H1 (cell line): ENCODE results near the gene LRRC56. TPM values are rescaled to one million over a fixed set of nuclear protein-coding genes. Genes with fewer than 3 reads are reported as not detected.
A peak's percentile ranks its signal among the peaks of the same experiment; 100 is the strongest.

Experiments used
- CTCF ChIA-PET: fragments of 300-600 bp; sonication (Branson Sonifier 250); formaldehyde crosslinking; loops from one replicate; lab custom pipeline; 2021; ENCODE audit not compliant: partially characterized antibody; lab: Charles Lee
- POLR2A ChIA-PET: fragments of 300-600 bp; sonication (Branson Sonifier 250); formaldehyde crosslinking; loops from one replicate; lab custom pipeline; 2021; ENCODE audit warnings: inconsistent platforms; ENCODE audit not compliant: partially characterized antibody; lab: Charles Lee
- DNase-seq, 2 experiments: peaks; one replicate each; pipeline versions ENCODE4 v3.0.0 to v3.0.0-alpha.2; 2010 to 2022; ENCODE audit warnings: low spot score in 2 of 2, low read depth in 1 of 2, mixed read lengths in 1 of 2
- FAIRE-seq: peaks from 2 replicates; lab custom pipeline; 2011; peaks lifted over from hg19 to GRCh38; lab: Jason Lieb, UNC
- H2AFZ ChIP-seq: 2 replicates; pipeline ENCODE4 v1.8.1; 2012; ENCODE audit warnings: low read length, inconsistent platforms
- H2AK5ac ChIP-seq: 2 replicates; pipeline ENCODE4 v1.6.1; 2013; ENCODE audit warnings: low read depth, low read length
- H2BK120ac ChIP-seq: replicated peaks from 2 replicates; pipeline ENCODE3; 2013; ENCODE audit warnings: low read depth, low read length, inconsistent platforms
- H2BK12ac ChIP-seq: 2 replicates; pipeline ENCODE4 v1.6.1; 2013; ENCODE audit warnings: low read depth, low read length
- H2BK15ac ChIP-seq: 2 replicates; pipeline ENCODE4 v1.6.1; 2013; ENCODE audit warnings: low read length
- H2BK20ac ChIP-seq: 2 replicates; pipeline ENCODE4 v1.6.1; 2013; ENCODE audit warnings: low read length
- H2BK5ac ChIP-seq: 2 replicates; pipeline ENCODE4 v1.6.1; 2013; ENCODE audit warnings: low read depth, low read length
- H3K14ac ChIP-seq: 2 replicates; pipeline ENCODE4 v1.6.1; 2013; ENCODE audit warnings: inconsistent platforms; ENCODE audit not compliant: insufficient read length
- H3K18ac ChIP-seq: 2 replicates; pipeline ENCODE4 v1.6.1; 2013; ENCODE audit warnings: low read length; ENCODE audit errors: extremely low read depth
- H3K23ac ChIP-seq: 2 replicates; pipeline ENCODE4 v1.6.1; 2013; ENCODE audit warnings: inconsistent platforms; ENCODE audit not compliant: insufficient read length
- H3K23me2 ChIP-seq: 2 replicates; pipeline ENCODE4 v1.6.1; 2013; ENCODE audit warnings: low read depth, low read length
- H3K27ac ChIP-seq: 2 replicates; pipeline ENCODE4 v1.6.1; 2011; ENCODE audit warnings: low read depth, low read length, inconsistent platforms
- H3K27me3 ChIP-seq, 4 experiments: replicated peaks in 1 of 4; 1 replicate in 1 of 4; 2 replicates in 3 of 4; pipeline versions ENCODE4 v1.6.1 to v1.8.1; 2011 to 2013; ENCODE audit warnings: low read length in 3 of 4, mild to moderate bottlenecking in 3 of 4, inconsistent platforms in 2 of 4, mixed read lengths in 2 of 4, moderate library complexity in 1 of 4; ENCODE audit not compliant: control insufficient read depth in 3 of 4, insufficient read depth in 3 of 4; ENCODE audit errors: extremely low read depth in 1 of 4
- H3K36me3 ChIP-seq, 4 experiments: 2 replicates each; pipeline versions ENCODE4 v1.6.1 to v1.8.1; 2011 to 2013; ENCODE audit warnings: mild to moderate bottlenecking in 4 of 4, low read length in 3 of 4, moderate library complexity in 2 of 4, control low read depth in 1 of 4, inconsistent platforms in 1 of 4; ENCODE audit not compliant: insufficient read depth in 4 of 4, control insufficient read depth in 2 of 4
- H3K4ac ChIP-seq: replicated peaks from 2 replicates; pipeline ENCODE3; 2013; ENCODE audit warnings: low read length, low read depth, mixed read lengths, inconsistent platforms; ENCODE audit not compliant: insufficient read length
- H3K4me1 ChIP-seq, 4 experiments: replicated peaks in 1 of 4; 1 replicate in 1 of 4; 2 replicates in 3 of 4; pipeline versions ENCODE4 v1.6.1 to v1.8.1; 2011 to 2013; ENCODE audit warnings: low read length in 3 of 4, inconsistent platforms in 2 of 4, mixed read lengths in 1 of 4; ENCODE audit not compliant: insufficient read depth in 4 of 4, control insufficient read depth in 3 of 4
- H3K4me2 ChIP-seq, 2 experiments: 2 replicates each; pipeline versions ENCODE4 v1.6.1 to v1.8.1; 2011 to 2013; ENCODE audit warnings: low read depth in 2 of 2, low read length in 2 of 2, control low read depth in 1 of 2, inconsistent platforms in 1 of 2, mild to moderate bottlenecking in 1 of 2; ENCODE audit not compliant: insufficient read depth in 1 of 2
- H3K4me3 ChIP-seq, 4 experiments: fragments of 200-600, 300-600 bp in 1 of 4; sonication (generic), shearing (Covaris generic), sonication (Bioruptor Twin) in 1 of 4; 2 replicates each; pipeline versions ENCODE4 v1.5.1 to v1.8.1; 2011 to 2016; ENCODE audit warnings: low read length in 4 of 4, low read depth in 3 of 4, control low read depth in 2 of 4, inconsistent platforms in 2 of 4, mild to moderate bottlenecking in 2 of 4, mixed read lengths in 1 of 4, moderate library complexity in 1 of 4; ENCODE audit not compliant: insufficient read depth in 2 of 4; ENCODE audit errors: extremely low read depth in 1 of 4
- H3K56ac ChIP-seq: replicated peaks from 2 replicates; pipeline ENCODE3; 2013; ENCODE audit warnings: low read depth, mild to moderate bottlenecking, mixed read lengths, low read length, inconsistent platforms; ENCODE audit not compliant: insufficient read length
- H3K79me1 ChIP-seq: 2 replicates; pipeline ENCODE4 v1.6.1; 2013; ENCODE audit warnings: low read depth, low read length, control low read depth
- H3K79me2 ChIP-seq, 2 experiments: 2 replicates each; pipeline versions ENCODE4 v1.6.1 to v1.8.1; 2012 to 2013; ENCODE audit warnings: low read length in 2 of 2, mild to moderate bottlenecking in 2 of 2, inconsistent platforms in 1 of 2; ENCODE audit not compliant: insufficient read depth in 2 of 2, control insufficient read depth in 1 of 2
- H3K9ac ChIP-seq, 4 experiments: replicated peaks in 1 of 4; 1 replicate in 1 of 4; 2 replicates in 3 of 4; pipeline versions ENCODE4 v1.6.1 to v1.8.1; 2011 to 2013; ENCODE audit warnings: low read depth in 3 of 4, low read length in 3 of 4, control low read depth in 2 of 4, mild to moderate bottlenecking in 2 of 4, moderate library complexity in 2 of 4, inconsistent platforms in 1 of 4; ENCODE audit errors: extremely low read depth in 1 of 4
- H3K9me3 ChIP-seq, 2 experiments: 2 replicates each; pipeline versions ENCODE4 v1.6.1 to v1.8.1; 2012 to 2013; ENCODE audit warnings: mild to moderate bottlenecking in 2 of 2, moderate library complexity in 2 of 2, control low read depth in 1 of 2, inconsistent platforms in 1 of 2, low read depth in 1 of 2, low read length in 1 of 2, mixed read lengths in 1 of 2; ENCODE audit not compliant: insufficient read depth in 2 of 2
- H4K20me1 ChIP-seq, 2 experiments: replicated peaks in 1 of 2; 2 replicates each; pipeline versions ENCODE3 to v1.8.1; 2011 to 2013; ENCODE audit warnings: inconsistent platforms in 2 of 2, low read length in 2 of 2, mild to moderate bottlenecking in 1 of 2; ENCODE audit not compliant: insufficient read depth in 2 of 2, control insufficient read depth in 1 of 2
- H4K5ac ChIP-seq: 2 replicates; pipeline ENCODE4 v1.6.1; 2013; ENCODE audit warnings: low read length, low read depth, mixed read lengths, inconsistent platforms; ENCODE audit not compliant: insufficient read length
- H4K8ac ChIP-seq: 2 replicates; pipeline ENCODE4 v1.8.0; 2013; ENCODE audit warnings: mild to moderate bottlenecking, moderate library complexity, low read length, inconsistent platforms; ENCODE audit not compliant: insufficient read depth; ENCODE audit errors: extremely low read depth
- H4K91ac ChIP-seq: replicated peaks from 2 replicates; pipeline ENCODE3; 2013; ENCODE audit warnings: low read length, mixed read lengths, inconsistent platforms; ENCODE audit not compliant: insufficient read length
- ASH2L ChIP-seq: fragments of 200-600, 300-600 bp; sonication (generic); IDR thresholded peaks from one replicate; pipeline ENCODE4 v1.7.1; 2017; ENCODE audit warnings: low read length
- BRCA1 ChIP-seq: IDR thresholded peaks from 2 replicates; pipeline ENCODE4 v1.6.1; 2012; ENCODE audit warnings: low read depth, low read length, improper control_type of control experiment
- CBX5 ChIP-seq: fragments of 300-800, 300-1000 bp; sonication (generic); IDR thresholded peaks from 2 replicates; pipeline ENCODE4 v1.7.1; 2016; ENCODE audit warnings: antibody characterized with exemption, low read length, low read depth
- EP300 ChIP-seq, 2 experiments: IDR thresholded peaks; 1 replicate in 1 of 2; 2 replicates in 1 of 2; pipeline ENCODE4 v1.6.1; 2011 to 2012; ENCODE audit warnings: low read depth in 2 of 2, low read length in 2 of 2, mild to moderate bottlenecking in 2 of 2, borderline replicate concordance in 1 of 2, inconsistent platforms in 1 of 2, moderate library complexity in 1 of 2
- HDAC6 ChIP-seq: IDR thresholded peaks from one replicate; pipeline ENCODE4 v1.7.1; 2012; ENCODE audit warnings: low read depth, mild to moderate bottlenecking, inconsistent platforms, low read length, moderate library complexity
- NANOG ChIP-seq: IDR thresholded peaks from 2 replicates; pipeline ENCODE4 v1.6.1; 2011; ENCODE audit warnings: low read length, low read depth, mild to moderate bottlenecking, inconsistent platforms; ENCODE audit not compliant: insufficient read depth, poor library complexity, severe bottlenecking
- NRF1 ChIP-seq: IDR thresholded peaks from 2 replicates; pipeline ENCODE4 v1.6.1; 2011; ENCODE audit warnings: mild to moderate bottlenecking, low read depth, low read length, improper control_type of control experiment
- POU5F1 ChIP-seq: IDR thresholded peaks from 2 replicates; pipeline ENCODE4 v1.6.1; 2011; ENCODE audit warnings: low read depth, mild to moderate bottlenecking, low read length, moderate library complexity
- RFX5 ChIP-seq: IDR thresholded peaks from 2 replicates; pipeline ENCODE4 v1.6.1; 2011; ENCODE audit warnings: low read depth, low read length, improper control_type of control experiment, borderline replicate concordance
- WGBS, 2 experiments: shearing (Covaris generic) in 1 of 2; methylation state at CpG; one replicate each; pipeline versions ENCODE4 v1.1.6 to v1.1.7; 2013 to 2015; ENCODE audit warnings: low lambda C conversion rate in 2 of 2, mixed read lengths in 2 of 2, inconsistent platforms in 1 of 2, low coverage in 1 of 2, missing lambda C conversion rate in 1 of 2; ENCODE audit not compliant: insufficient replicate concordance in 2 of 2, insufficient coverage in 1 of 2, insufficient read length in 1 of 2; ENCODE audit errors: extremely low coverage in 1 of 2, missing lambda C conversion rate in 1 of 2; 5-methylcytosine and 5-hydroxymethylcytosine counted together
- polyA plus RNA-seq, 7 experiments: library from polyadenylated mRNA; depleted of rRNA in 3 of 7; stranded (reverse) in 5 of 7; unstranded in 2 of 7; fragments of >200 nt in 5 of 7; fragments of 200-250 nt in 2 of 7; gene quantifications; 1 replicate in 5 of 7; 2 replicates in 1 of 7; 4 replicates in 1 of 7; pipeline versions ENCODE4 v1.2.1 to v1.2.3, GENCODE V29; 2011 to 2013; ENCODE audit warnings: missing spikeins in 2 of 7, mixed read lengths in 2 of 7
- total RNA-seq: library from RNA; stranded (reverse); fragmentation: NEBNext Ultra II Directional; extraction: Animal tissue kit (Norgen Biotek cat#: 25700); gene quantifications from 2 replicates; pipeline ENCODE4 v1.2.1, GENCODE V29; 2021

Gene LRRC56
- total and polyA plus RNA-seq, 2 of the 8 experiments (the other 6 are each of a cell fraction or from before 2014, with no cell fraction given): 0.94 to 1.9 TPM

- Histone ChIP-seq H3K79me1 (peaks cover 6% of the 10 kb centered on the region; the same call in 1 of the 2 replicates), H2BK5ac (peak overlapping the region; percentile 61; the same call in 1 of the 2 replicates), H3K79me2 (peaks cover under 1 to 1% of the 10 kb centered on the region in 2 experiments; a peak in 3 of 4 replicates), H3K36me3 (no peaks in the 10 kb centered on the region), H3K23ac (no peak overlapping the region), H3K14ac (no peak overlapping the region), H3K4ac (no peak overlapping the region), H2BK15ac (peak overlapping the region; percentile 34; the same call in 1 of the 2 replicates), H2BK120ac (no peak overlapping the region), H4K5ac (no peak overlapping the region), H3K23me2 (peaks cover 13% of the 10 kb centered on the region), H3K18ac (no peak overlapping the region; the same call in 1 of the 2 replicates), H3K27me3 (peaks cover 8 to 17% (median 14%) of the 10 kb centered on the region in 4 experiments), H3K56ac (no peak overlapping the region), H4K8ac (no peak overlapping the region; the same call in 1 of the 2 replicates), H3K4me3 (no peak overlapping the region), H3K9me3 (no peaks in the 10 kb centered on the region), H3K4me2 (peak overlapping the region in 1 of 2 experiments; percentile 49; a peak in 2 of 4 replicates), H3K9ac (no peak overlapping the region; a peak in 1 of 7 replicates), H2BK12ac (peak overlapping the region; percentile 98; the same call in 1 of the 2 replicates), H3K4me1 (peaks cover 1 to 24% (median 10%) of the 10 kb centered on the region in 4 experiments), H2BK20ac (0 out of 2 replicates have a peak overlapping the region, but pooled peaks have one; percentile 67), H2AK5ac (peak overlapping the region; percentile 41; the same call in 1 of the 2 replicates), H3K27ac (no peak overlapping the region), H2AFZ (no peak overlapping the region), H4K91ac (peak overlapping the region; percentile 55), H4K20me1 (peaks cover 2 to 16% of the 10 kb centered on the region in 2 experiments)
- no peak for DNase-seq
- TF ChIP-seq CBX5: no peak
- TF ChIP-seq RFX5: no peak
- TF ChIP-seq POU5F1: no peak
- no peak for TF ChIP-seq NANOG
- no peak for TF ChIP-seq HDAC6
- no peak for TF ChIP-seq ASH2L
- no peak for TF ChIP-seq NRF1
- TF ChIP-seq EP300 (IDR thresholded peaks at IDR 0.05; ENCODE audit: borderline replicate concordance in 1 of 2, low read depth in 2 of 2, low read length in 2 of 2): no peak
- no peak for TF ChIP-seq BRCA1
- WGBS, 2 experiments: 90% methylated on average over 8 of the region's 8 CpGs; no CpG with 5 or more reads in 1 of the 2 experiments
- CTCF ChIA-PET: interaction anchor here (0.8 to 1.9 kb wide), 5 partner anchors 9 to 124 kb away, joined by 3 to 6 read pairs (median 3); no protein-coding TSS in a partner anchor
- POLR2A ChIA-PET: interaction anchor here (0.7 kb wide), 1 partner anchor 67 kb away, joined by 3 read pairs; no protein-coding TSS in a partner anchor
- no peak for FAIRE-seq
Observed at GRCh38 chr11:571802-572185, 34.5 kb downstream of the LRRC56 start.
